Neural progenitor cell (in vitro differentiated cells): Measurements from ENCODE around the gene GPI. TPM values are rescaled to one million over a fixed set of nuclear protein-coding genes. Genes with fewer than 3 reads are reported as not detected.
"Not testable (repeated sequence)": the region's sequence is repeated elsewhere in the genome, so short reads cannot be mapped to it uniquely, and the experiment has no call there.

Experiments used
- DNase-seq: peaks from one replicate; pipeline ENCODE4 v3.0.0-alpha.2; 2016; ENCODE audit warnings: low spot score
- H2AFZ ChIP-seq: fragments of 200-600 bp; sonication (generic); replicated peaks from 2 replicates; pipeline ENCODE4 v1.6.1; 2016; ENCODE audit warnings: antibody characterized with exemption
- H3F3A ChIP-seq: fragments of 200-600 bp; sonication (generic); 2 replicates; pipeline ENCODE4 v1.6.1; 2016; ENCODE audit warnings: antibody characterized with exemption, low read depth
- H3K27ac ChIP-seq: fragments of 200-600 bp; sonication (generic); 2 replicates; pipeline ENCODE4 v1.5.1; 2016; ENCODE audit warnings: mild to moderate bottlenecking
- H3K27me3 ChIP-seq: fragments of 200-600 bp; sonication (generic); 2 replicates; pipeline ENCODE4 v1.6.1; 2016; ENCODE audit warnings: mild to moderate bottlenecking, moderate library complexity
- H3K36me3 ChIP-seq: fragments of 200-600 bp; sonication (generic); 2 replicates; pipeline ENCODE4 v1.5.1; 2016
- H3K4me1 ChIP-seq: fragments of 200-600 bp; sonication (generic); 2 replicates; pipeline ENCODE4 v1.6.1; 2016; ENCODE audit warnings: mixed run types
- H3K4me2 ChIP-seq: fragments of 200-600 bp; sonication (generic); 2 replicates; pipeline ENCODE4 v1.6.1; 2016
- H3K4me3 ChIP-seq: fragments of 200-600 bp; sonication (generic); 2 replicates; pipeline ENCODE4 v1.5.1; 2016
- H3K79me2 ChIP-seq: fragments of 200-600 bp; sonication (generic); 2 replicates; pipeline ENCODE4 v1.6.1; 2016; ENCODE audit warnings: low read depth
- H3K9ac ChIP-seq: fragments of 200-600 bp; sonication (generic); 2 replicates; pipeline ENCODE4 v1.6.1; 2016
- H3K9me3 ChIP-seq: fragments of 200-600 bp; sonication (generic); 2 replicates; pipeline ENCODE4 v1.5.1; 2016; ENCODE audit warnings: low read depth
- H4K20me1 ChIP-seq: fragments of 200-600 bp; sonication (generic); 2 replicates; pipeline ENCODE4 v1.6.1; 2016; ENCODE audit warnings: low read depth
- H3K27ac Mint-ChIP-seq: 3 replicates; pipeline ENCODE4 v1.8.0; 2021; ENCODE audit warnings: mixed read lengths
- H3K27me3 Mint-ChIP-seq: 2 replicates; pipeline ENCODE4 v1.8.0; 2022; ENCODE audit warnings: low read depth, mild to moderate bottlenecking, inconsistent platforms, moderate library complexity, mixed read lengths; ENCODE audit not compliant: insufficient read depth
- H3K36me3 Mint-ChIP-seq: 3 replicates; pipeline ENCODE4 v1.8.0; 2021; ENCODE audit warnings: mixed read lengths
- H3K4me1 Mint-ChIP-seq: 3 replicates; pipeline ENCODE4 v1.8.0; 2021; ENCODE audit warnings: mixed read lengths
- H3K4me3 Mint-ChIP-seq: 3 replicates; pipeline ENCODE4 v1.8.0; 2021; ENCODE audit warnings: mild to moderate bottlenecking, moderate library complexity, mixed read lengths
- H3K9me3 Mint-ChIP-seq: 3 replicates; pipeline ENCODE4 v1.8.0; 2020; ENCODE audit warnings: mixed read lengths
- EZH2 ChIP-seq: fragments of 200-600 bp; sonication (generic); IDR thresholded peaks from 2 replicates; pipeline ENCODE4 v1.6.1; 2017; ENCODE audit warnings: antibody characterized with exemption, mild to moderate bottlenecking, moderate library complexity
- EZH2phosphoT487 ChIP-seq: fragments of 200-600 bp; sonication (generic); IDR thresholded peaks from 2 replicates; pipeline ENCODE4 v1.6.1; 2017; ENCODE audit warnings: antibody characterized with exemption
- total RNA-seq: library from RNA; depleted of rRNA; stranded (reverse); fragments of >200 nt; gene quantifications from 2 replicates; pipeline ENCODE4 v1.2.3, GENCODE V29; 2015; ENCODE audit warnings: low replicate concordance
- TF ChIP-seq, protein P1 (sequence below): fragments of 200-600 bp; sonication (generic); IDR thresholded peaks from 2 replicates; pipeline ENCODE4 v1.5.1; 2017; ENCODE audit warnings: antibody characterized with exemption, mild to moderate bottlenecking

Gene GPI
- total RNA-seq, 1 donor from 2014 or later = 109 TPM

DNA sequence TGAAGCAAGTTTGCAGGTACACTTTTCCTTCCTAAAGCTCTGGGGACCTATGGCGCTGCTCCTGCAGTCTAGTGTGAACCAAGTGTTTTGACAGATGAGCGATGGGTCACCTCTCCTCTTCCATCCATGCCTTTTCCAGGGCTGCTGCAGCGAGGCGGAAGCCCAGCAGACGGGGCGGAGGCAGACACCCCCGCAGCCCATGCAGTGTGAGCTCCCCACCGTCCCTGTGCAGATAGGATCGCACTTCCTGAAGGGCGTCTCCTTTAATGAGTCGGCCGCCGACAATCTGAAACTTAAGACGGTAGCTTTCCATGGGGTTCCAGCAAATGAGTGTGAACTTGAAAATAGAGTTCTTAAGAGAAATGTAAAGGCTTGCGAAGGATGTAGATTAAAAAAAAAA is 37.1 kb upstream of the GPI start:
- Histone ChIP-seq H3F3A (no peaks in the 10 kb centered on the region), H4K20me1 (no peaks in the 10 kb centered on the region), H3K9me3 (no peaks in the 10 kb centered on the region), H3K27me3 (no peaks in the 10 kb centered on the region), H3K9ac (no peak overlapping the region), H3K79me2 (no peaks in the 10 kb centered on the region), H3K4me1 (peaks cover 6% of the 10 kb centered on the region), H3K4me2 (no peak overlapping the region), H3K4me3 (no peak overlapping the region), H3K36me3 (no peaks in the 10 kb centered on the region), H3K27ac (no peak overlapping the region), H2AFZ (no peak overlapping the region)
- Mint-ChIP-seq H3K27ac (no peak overlapping the region), H3K9me3 (no peaks in the 10 kb centered on the region), H3K4me1 (peaks cover 3% of the 10 kb centered on the region), H3K27me3 (no peaks in the 10 kb centered on the region), H3K36me3 (peaks cover 27% of the 10 kb centered on the region), H3K4me3 (no peak overlapping the region)
- TF ChIP-seq, protein P1, sequence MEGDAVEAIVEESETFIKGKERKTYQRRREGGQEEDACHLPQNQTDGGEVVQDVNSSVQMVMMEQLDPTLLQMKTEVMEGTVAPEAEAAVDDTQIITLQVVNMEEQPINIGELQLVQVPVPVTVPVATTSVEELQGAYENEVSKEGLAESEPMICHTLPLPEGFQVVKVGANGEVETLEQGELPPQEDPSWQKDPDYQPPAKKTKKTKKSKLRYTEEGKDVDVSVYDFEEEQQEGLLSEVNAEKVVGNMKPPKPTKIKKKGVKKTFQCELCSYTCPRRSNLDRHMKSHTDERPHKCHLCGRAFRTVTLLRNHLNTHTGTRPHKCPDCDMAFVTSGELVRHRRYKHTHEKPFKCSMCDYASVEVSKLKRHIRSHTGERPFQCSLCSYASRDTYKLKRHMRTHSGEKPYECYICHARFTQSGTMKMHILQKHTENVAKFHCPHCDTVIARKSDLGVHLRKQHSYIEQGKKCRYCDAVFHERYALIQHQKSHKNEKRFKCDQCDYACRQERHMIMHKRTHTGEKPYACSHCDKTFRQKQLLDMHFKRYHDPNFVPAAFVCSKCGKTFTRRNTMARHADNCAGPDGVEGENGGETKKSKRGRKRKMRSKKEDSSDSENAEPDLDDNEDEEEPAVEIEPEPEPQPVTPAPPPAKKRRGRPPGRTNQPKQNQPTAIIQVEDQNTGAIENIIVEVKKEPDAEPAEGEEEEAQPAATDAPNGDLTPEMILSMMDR = no peak
- TF ChIP-seq EZH2 (no peak), EZH2phosphoT487 (no peak)
- no peak for DNase-seq

DNA sequence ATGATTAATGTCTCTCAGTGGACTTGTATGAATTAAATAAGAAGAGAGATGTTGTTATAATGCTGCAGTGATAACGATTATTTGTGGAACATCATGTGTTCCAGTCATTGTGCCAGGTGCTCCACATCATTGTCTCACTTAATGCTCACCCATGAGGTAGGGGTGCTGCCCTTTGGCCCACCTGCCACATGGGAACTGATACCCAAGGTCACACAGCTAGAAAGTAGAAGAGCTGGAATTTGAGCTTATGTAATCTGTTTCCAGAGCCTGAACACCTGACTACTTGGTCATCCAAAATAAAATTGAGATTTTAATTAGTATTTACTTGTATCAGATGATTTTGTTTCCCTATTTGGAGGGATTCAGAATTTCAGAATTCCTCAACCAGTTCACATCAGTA is 36.0 kb upstream of the GPI start:
- no peaks in the 10 kb centered on the region for H3K9me3 ChIP-seq
- Mint-ChIP-seq H3K4me3 (no peak overlapping the region), H3K27ac (no peak overlapping the region), H3K36me3 (peaks cover 29% of the 10 kb centered on the region), H3K9me3 (no peaks in the 10 kb centered on the region), H3K27me3 (no peaks in the 10 kb centered on the region), H3K4me1 (peaks cover 1% of the 10 kb centered on the region)
- H3K4me1 ChIP-seq = no peaks in the 10 kb centered on the region
- H3K27ac ChIP-seq = no peak overlapping the region
- TF ChIP-seq, protein P1 = no peak
- no peak for TF ChIP-seq EZH2phosphoT487
- no peak for TF ChIP-seq EZH2
- no peak overlapping the region for H3K4me3 ChIP-seq
- H3K9ac ChIP-seq = no peak overlapping the region
- H3K79me2 ChIP-seq = no peaks in the 10 kb centered on the region
- no peaks in the 10 kb centered on the region for H4K20me1 ChIP-seq
- no peaks in the 10 kb centered on the region for H3K36me3 ChIP-seq
- H3K27me3 ChIP-seq = no peaks in the 10 kb centered on the region
- no peak overlapping the region for H2AFZ ChIP-seq
- no peaks in the 10 kb centered on the region for H3F3A ChIP-seq
- DNase-seq = no peak
- no peak overlapping the region for H3K4me2 ChIP-seq

DNA sequence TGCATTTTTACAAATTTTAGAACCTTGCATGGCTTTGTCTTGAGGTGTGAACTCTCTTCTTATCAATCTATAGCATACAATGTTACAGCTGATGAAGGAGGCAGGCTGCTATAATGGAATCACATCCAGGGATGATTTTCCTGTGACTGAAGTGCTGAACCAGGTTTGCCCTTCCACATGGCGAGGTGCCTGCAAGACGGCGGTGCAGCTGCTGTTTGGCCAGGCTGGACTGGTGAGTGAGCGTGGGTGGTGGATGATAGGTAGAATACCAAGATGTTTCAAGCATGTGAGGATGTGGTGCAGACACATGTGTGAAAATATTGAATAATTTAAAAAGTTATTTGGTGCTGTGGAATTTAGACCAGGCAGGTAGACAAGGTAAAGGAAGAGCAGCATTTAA is 34.9 kb upstream of the GPI start:
- Mint-ChIP-seq H3K4me3 (no peak overlapping the region), H3K27me3 (no peaks in the 10 kb centered on the region), H3K4me1 (no peaks in the 10 kb centered on the region), H3K36me3 (peaks cover 23% of the 10 kb centered on the region), H3K9me3 (no peaks in the 10 kb centered on the region), H3K27ac (no peak overlapping the region)
- no peaks in the 10 kb centered on the region for H3K79me2 ChIP-seq
- H3F3A ChIP-seq = no peaks in the 10 kb centered on the region
- no peaks in the 10 kb centered on the region for H3K36me3 ChIP-seq
- no peak overlapping the region for H3K9ac ChIP-seq
- TF ChIP-seq EZH2 = no peak
- no peak for TF ChIP-seq EZH2phosphoT487
- TF ChIP-seq, protein P1 = no peak
- H3K4me3 ChIP-seq = no peak overlapping the region
- no peak overlapping the region for H2AFZ ChIP-seq
- H4K20me1 ChIP-seq = no peaks in the 10 kb centered on the region
- H3K4me1 ChIP-seq = no peaks in the 10 kb centered on the region
- DNase-seq = no peak
- H3K9me3 ChIP-seq = no peaks in the 10 kb centered on the region
- H3K27ac ChIP-seq = no peak overlapping the region
- no peak overlapping the region for H3K4me2 ChIP-seq
- no peaks in the 10 kb centered on the region for H3K27me3 ChIP-seq

DNA sequence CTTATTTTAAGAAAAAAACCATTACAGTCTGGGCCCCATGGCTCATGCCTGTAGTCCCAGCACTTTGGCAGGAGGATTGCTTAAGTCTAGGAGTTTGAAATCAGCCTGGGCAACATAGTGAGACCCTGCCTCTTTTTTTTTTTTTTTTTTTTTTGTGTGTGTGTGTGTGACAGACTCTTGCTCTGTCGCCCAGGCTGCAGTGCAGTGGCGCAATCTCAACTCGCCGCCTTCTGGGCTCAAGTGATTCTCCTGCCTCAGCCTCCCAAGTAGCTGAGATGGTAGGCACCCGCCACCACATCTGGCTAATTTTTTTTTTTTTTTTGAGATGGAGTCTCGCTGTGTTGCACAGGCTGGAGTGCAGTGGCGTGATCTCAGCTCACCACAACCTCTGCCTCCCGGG is 34.4 kb upstream of the GPI start:
- not testable (repeated sequence) for H3K27ac Mint-ChIP-seq, H3K36me3 ChIP-seq, H3K79me2 ChIP-seq, H3K4me1 ChIP-seq, H4K20me1 ChIP-seq, H3K9me3 ChIP-seq, DNase-seq, H3K4me1 Mint-ChIP-seq, H3K4me3 Mint-ChIP-seq, H2AFZ ChIP-seq, H3F3A ChIP-seq, H3K27ac ChIP-seq, H3K4me3 ChIP-seq, H3K9ac ChIP-seq, H3K27me3 ChIP-seq, H3K27me3 Mint-ChIP-seq, H3K4me2 ChIP-seq, H3K9me3 Mint-ChIP-seq
- peaks cover 18% of the 10 kb centered on the region for H3K36me3 Mint-ChIP-seq

DNA sequence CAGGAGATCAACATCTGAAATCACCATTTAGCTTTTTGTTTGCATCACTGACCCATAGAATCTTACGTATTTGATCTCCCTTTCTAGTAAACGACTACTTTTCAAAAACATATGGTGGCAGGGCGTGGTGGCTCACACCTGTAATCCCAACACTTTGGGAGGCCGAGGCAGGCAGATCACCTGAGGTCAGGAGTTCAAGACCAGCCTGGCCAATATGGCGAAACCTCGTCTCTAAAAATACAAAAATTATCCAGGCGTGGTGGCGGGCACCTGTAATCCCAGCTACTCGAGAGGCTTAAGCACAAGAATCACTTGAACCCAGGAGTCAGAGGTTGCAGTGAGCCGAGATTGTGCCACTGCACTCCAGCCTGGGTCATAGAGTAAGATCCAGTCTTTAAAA is 33.4 kb upstream of the GPI start:
- H3K27me3 Mint-ChIP-seq, H3K9me3 ChIP-seq, H4K20me1 ChIP-seq, H3K4me3 ChIP-seq, H3F3A ChIP-seq, H3K4me1 Mint-ChIP-seq, H3K27ac ChIP-seq, H3K9me3 Mint-ChIP-seq, H3K4me3 Mint-ChIP-seq, H3K27ac Mint-ChIP-seq, H3K4me2 ChIP-seq, H3K9ac ChIP-seq, H2AFZ ChIP-seq, H3K36me3 ChIP-seq, H3K27me3 ChIP-seq, H3K4me1 ChIP-seq, DNase-seq, H3K79me2 ChIP-seq: not testable (repeated sequence)
- peaks cover 18% of the 10 kb centered on the region for H3K36me3 Mint-ChIP-seq
